HT-29 (cell line): Measurements from ENCODE around the gene SYT4. TPM values are rescaled to one million over a fixed set of nuclear protein-coding genes. Genes with fewer than 3 reads are reported as not detected.

Source experiments
- DNase-seq: peaks from one replicate; pipeline ENCODE4 v3.0.0-alpha.2; 2015; ENCODE audit warnings: low spot score
- total RNA-seq: library from RNA; depleted of rRNA; stranded (reverse); fragments of >200 nt; shearing (Covaris generic); gene quantifications from 2 replicates; pipeline ENCODE4 v1.2.3, GENCODE V29; 2014; rRNA removed

Gene SYT4
- total RNA-seq, 1 experiment from 2014 or later = not detected

- no peak for DNase-seq
Measured at GRCh38 chr18:43220691-43221090, 56.6 kb downstream of the SYT4 start.

Other genes starting within 250 kb of the SYT4 start
- gene RIT2, start 161.8 kb downstream of the SYT4 start, total RNA-seq = not detected in 2 replicates